Measurements from ENCODE around the gene ZSWIM6. TPM values are rescaled to one million over a fixed set of nuclear protein-coding genes. Genes with fewer than 3 reads are reported as not detected.

The ZSWIM6 gene
- total and polyA plus RNA-seq, 4 donors, result 5.9 to 21.6 (median 13.3) TPM

Other genes with a start within 250 kb of the ZSWIM6 start
- 10 to 100 TPM; 32.5 to 50.3 TPM for gene SMIM15, start 169.8 kb upstream of the ZSWIM6 start, total RNA-seq
- gene SMIM15, start 169.8 kb upstream of the ZSWIM6 start, polyA plus RNA-seq, result 10 to 100 TPM; 27.1 to 36.2 TPM

Data from lung (tissue), 4 donors.